ENCODE results near the gene CDKN2B.

CDKN2B gene

GRCh38 chr9:22036866-22037626, 27.9 kb upstream of the CDKN2B start:
- peak; percentile 43 for DNase-seq (ENCODE audit: low read depth)
- TF ChIP-seq, protein P1, sequence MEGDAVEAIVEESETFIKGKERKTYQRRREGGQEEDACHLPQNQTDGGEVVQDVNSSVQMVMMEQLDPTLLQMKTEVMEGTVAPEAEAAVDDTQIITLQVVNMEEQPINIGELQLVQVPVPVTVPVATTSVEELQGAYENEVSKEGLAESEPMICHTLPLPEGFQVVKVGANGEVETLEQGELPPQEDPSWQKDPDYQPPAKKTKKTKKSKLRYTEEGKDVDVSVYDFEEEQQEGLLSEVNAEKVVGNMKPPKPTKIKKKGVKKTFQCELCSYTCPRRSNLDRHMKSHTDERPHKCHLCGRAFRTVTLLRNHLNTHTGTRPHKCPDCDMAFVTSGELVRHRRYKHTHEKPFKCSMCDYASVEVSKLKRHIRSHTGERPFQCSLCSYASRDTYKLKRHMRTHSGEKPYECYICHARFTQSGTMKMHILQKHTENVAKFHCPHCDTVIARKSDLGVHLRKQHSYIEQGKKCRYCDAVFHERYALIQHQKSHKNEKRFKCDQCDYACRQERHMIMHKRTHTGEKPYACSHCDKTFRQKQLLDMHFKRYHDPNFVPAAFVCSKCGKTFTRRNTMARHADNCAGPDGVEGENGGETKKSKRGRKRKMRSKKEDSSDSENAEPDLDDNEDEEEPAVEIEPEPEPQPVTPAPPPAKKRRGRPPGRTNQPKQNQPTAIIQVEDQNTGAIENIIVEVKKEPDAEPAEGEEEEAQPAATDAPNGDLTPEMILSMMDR (conservative IDR thresholded peaks at IDR 0.05; ENCODE audit: low read depth, low read length): no peak
- H3K4me3 ChIP-seq (ENCODE audit: low read depth, low read length): no peak overlapping the region

DNA sequence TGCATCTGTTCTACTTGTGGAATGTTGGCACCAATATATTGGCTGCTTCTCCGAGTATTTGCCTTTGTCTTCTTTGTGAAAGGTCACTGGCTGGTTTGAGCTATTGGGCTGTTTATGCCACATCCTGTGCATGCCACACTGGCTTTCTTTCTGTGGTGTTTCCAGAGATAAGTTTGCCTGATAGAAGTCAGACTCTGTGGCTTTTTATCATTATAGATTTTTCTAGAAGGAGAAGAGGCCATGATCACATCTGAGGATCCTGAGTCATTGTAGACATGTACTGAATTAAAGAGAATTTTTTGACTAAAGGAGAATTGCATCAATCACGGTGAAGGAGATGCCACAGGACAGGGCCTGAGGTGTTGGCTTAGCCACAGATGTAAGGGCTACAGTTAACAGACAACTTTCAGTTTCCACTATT, 26.5 kb upstream of the CDKN2B start:
- DNase-seq (ENCODE audit: low read depth): no peak
- TF ChIP-seq, protein P1 (conservative IDR thresholded peaks at IDR 0.05; ENCODE audit: low read depth, low read length): no peak

GRCh38 chr9:22033012-22033630, 24.0 kb upstream of the CDKN2B start:
- no peak overlapping the region for H3K4me3 ChIP-seq (ENCODE audit: low read depth, low read length)
- TF ChIP-seq, protein P1 (conservative IDR thresholded peaks at IDR 0.05; ENCODE audit: low read depth, low read length): no peak
- DNase-seq (ENCODE audit: low read depth): no peak

More for the DNA sequence above, 26.5 kb upstream of the CDKN2B start:
- H3K4me3 ChIP-seq (ENCODE audit: low read depth, low read length): no peak overlapping the region

DNA sequence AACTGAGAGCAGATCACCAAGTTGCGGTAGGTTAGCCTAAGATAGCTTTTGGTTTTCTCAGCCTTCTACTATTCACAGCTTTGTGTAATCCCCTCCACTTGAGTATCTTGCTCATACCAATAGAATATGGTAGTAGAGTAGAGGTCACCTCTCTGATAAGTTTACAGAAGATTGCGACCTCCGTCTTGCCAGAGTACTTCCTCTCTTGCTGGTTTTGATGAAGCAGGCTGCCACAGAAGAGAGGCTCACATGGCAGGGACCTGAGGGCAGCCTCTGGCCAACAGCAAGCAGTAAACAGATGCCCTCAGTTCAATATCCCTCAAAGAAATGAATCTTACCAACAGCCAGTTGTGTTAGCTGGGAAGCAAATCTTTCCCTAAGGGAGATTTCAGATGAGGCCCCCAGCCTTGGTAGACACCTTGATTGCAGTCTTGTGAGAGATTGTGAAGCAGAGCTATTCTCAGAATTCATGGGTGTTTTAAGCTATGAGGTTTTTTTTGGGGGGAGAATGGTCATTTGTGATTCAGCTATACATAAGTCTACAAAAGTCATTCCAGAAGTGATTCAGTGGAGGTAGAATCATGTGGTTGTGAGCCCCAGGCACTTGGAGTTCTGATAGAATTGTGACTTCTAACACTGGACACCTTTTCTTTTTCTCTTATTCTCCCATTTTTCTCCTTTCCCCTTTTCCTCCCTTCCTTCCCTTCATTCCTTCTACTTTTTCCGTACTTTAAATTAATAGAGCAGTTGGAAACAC, 22.7 kb upstream of the CDKN2B start:
- no peak for DNase-seq (ENCODE audit: low read depth)
- TF ChIP-seq, protein P1 (conservative IDR thresholded peaks at IDR 0.05; ENCODE audit: low read depth, low read length): no peak
- no peak overlapping the region for H3K4me3 ChIP-seq (ENCODE audit: low read depth, low read length)

- peak; percentile 81 for DNase-seq (ENCODE audit: low read depth)
- TF ChIP-seq, protein P1 (conservative IDR thresholded peaks at IDR 0.05; ENCODE audit: low read depth, low read length): no peak
- no peak overlapping the region for H3K4me3 ChIP-seq (ENCODE audit: low read depth, low read length)
These were observed 21.0 kb upstream of the CDKN2B start for GRCh38 chr9:22030101-22030598.

- TF ChIP-seq, protein P1 (conservative IDR thresholded peaks at IDR 0.05; ENCODE audit: low read depth, low read length): no peak
- DNase-seq (ENCODE audit: low read depth): no peak
- H3K4me3 ChIP-seq (ENCODE audit: low read depth, low read length): no peak overlapping the region
These were observed 20.1 kb upstream of the CDKN2B start for GRCh38 chr9:22029231-22029630.

All from choroid plexus epithelial cell (primary cell).